Measurements from ENCODE around the gene TMEM131. TPM values are rescaled to one million over a fixed set of nuclear protein-coding genes. Genes with fewer than 3 reads are reported as not detected.

Gene TMEM131
- total and polyA plus RNA-seq, 2 of the 8 experiments (the other 6 are each of a cell fraction or from before 2014, with no cell fraction given) = 9.7 to 22.9 TPM

- no peak overlapping the region for H3K27ac ChIP-seq (ENCODE audit: low read depth, low read length)
- H4K91ac ChIP-seq (replicated peaks; ENCODE audit: insufficient read length, low read length) = no peak overlapping the region
- H2BK12ac ChIP-seq (ENCODE audit: low read depth, low read length) = no peak overlapping the region
- H4K5ac ChIP-seq (ENCODE audit: insufficient read length, low read depth, low read length) = no peak overlapping the region
- H2BK5ac ChIP-seq (ENCODE audit: low read depth, low read length) = no peak overlapping the region
- DNase-seq (ENCODE audit: low read depth in 1 of 2, low spot score in 2 of 2) = no peak
- H3K14ac ChIP-seq (ENCODE audit: insufficient read length) = no peak overlapping the region
- no peaks in the 10 kb centered on the region for H3K36me3 ChIP-seq (ENCODE audit: control insufficient read depth in 2 of 4, insufficient read depth in 4 of 4, low read length in 3 of 4)
- no peak overlapping the region for H2BK15ac ChIP-seq (ENCODE audit: low read length)
- H4K20me1 ChIP-seq (replicated peaks in 1 of 2; ENCODE audit: control insufficient read depth in 1 of 2, insufficient read depth in 2 of 2, low read length in 2 of 2) = no peaks in the 10 kb centered on the region
- H2AFZ ChIP-seq (ENCODE audit: low read length) = no peak overlapping the region
- H2BK120ac ChIP-seq (replicated peaks; ENCODE audit: low read depth, low read length) = no peak overlapping the region
- H3K27me3 ChIP-seq (replicated peaks in 1 of 4; ENCODE audit: control insufficient read depth in 3 of 4, extremely low read depth in 1 of 4, insufficient read depth in 3 of 4, low read length in 3 of 4) = no peaks in the 10 kb centered on the region
- H3K4me1 ChIP-seq (replicated peaks in 1 of 4; ENCODE audit: control insufficient read depth in 3 of 4, insufficient read depth in 4 of 4, low read length in 3 of 4) = peaks cover 0 to 4% (median 0%) of the 10 kb centered on the region in 4 experiments; a peak in 1 of 7 replicates
- peaks cover 0 to 78% of the 10 kb centered on the region in 2 experiments; a peak in 2 of 4 replicates for H3K79me2 ChIP-seq (ENCODE audit: control insufficient read depth in 1 of 2, insufficient read depth in 2 of 2, low read length in 2 of 2)
- no peak overlapping the region for H3K56ac ChIP-seq (replicated peaks; ENCODE audit: insufficient read length, low read depth, low read length)
- H3K18ac ChIP-seq (ENCODE audit: extremely low read depth, low read length) = no peak overlapping the region
- peak; percentile 19 for FAIRE-seq
- H3K9ac ChIP-seq (replicated peaks in 1 of 4; ENCODE audit: extremely low read depth in 1 of 4, low read depth in 3 of 4, low read length in 3 of 4) = no peak overlapping the region
- ChIA-PET CTCF (ENCODE audit: partially characterized antibody) (interaction anchor here (0.8 kb wide), 1 partner anchor 183 kb away, joined by 4 read pairs; no protein-coding TSS in a partner anchor), POLR2A (ENCODE audit: partially characterized antibody) (no interaction called here)
- H3K23me2 ChIP-seq (ENCODE audit: low read depth, low read length) = no peaks in the 10 kb centered on the region
- WGBS, 2 experiments (ENCODE audit: extremely low coverage in 1 of 2, insufficient coverage in 1 of 2, insufficient read length in 1 of 2, insufficient replicate concordance in 2 of 2, low coverage in 1 of 2, low lambda C conversion rate in 2 of 2, missing lambda C conversion rate in 1 of 2) = 92% methylated on average over 5 of the region's 5 CpGs; no CpG with 5 or more reads in 1 of the 2 experiments
- H3K79me1 ChIP-seq (ENCODE audit: low read depth, low read length) = peaks cover 11% of the 10 kb centered on the region
- H3K4ac ChIP-seq (replicated peaks; ENCODE audit: insufficient read length, low read depth, low read length) = no peak overlapping the region
- H2BK20ac ChIP-seq (ENCODE audit: low read length) = no peak overlapping the region
- H3K4me2 ChIP-seq (ENCODE audit: insufficient read depth in 1 of 2, low read depth in 2 of 2, low read length in 2 of 2) = no peak overlapping the region
- no peak overlapping the region for H3K23ac ChIP-seq (ENCODE audit: insufficient read length)
- H3K4me3 ChIP-seq (ENCODE audit: extremely low read depth in 1 of 4, insufficient read depth in 2 of 4, low read depth in 3 of 4, low read length in 4 of 4) = no peak overlapping the region
- H4K8ac ChIP-seq (ENCODE audit: extremely low read depth, insufficient read depth, low read length) = no peak overlapping the region
- H3K9me3 ChIP-seq (ENCODE audit: insufficient read depth in 2 of 2, low read depth in 1 of 2, low read length in 1 of 2) = no peaks in the 10 kb centered on the region
- no peak overlapping the region for H2AK5ac ChIP-seq (ENCODE audit: low read depth, low read length)
- TF ChIP-seq POLR2A (IDR thresholded peaks at IDR 0.05; ENCODE audit: control extremely low read depth in 1 of 2, low read depth in 2 of 2, low read length in 2 of 2) = no peak
- TF ChIP-seq EZH2 (IDR thresholded peaks at IDR 0.05; ENCODE audit: low read depth, low read length, severe bottlenecking) = no peak
- TF ChIP-seq RXRA (IDR thresholded peaks at IDR 0.05; ENCODE audit: insufficient read depth, low read depth, low read length) = no peak
- no peak for TF ChIP-seq CREB1 (IDR thresholded peaks at IDR 0.05)
- no peak for TF ChIP-seq CHD2 (IDR thresholded peaks at IDR 0.05; ENCODE audit: low read length)
- no peak for TF ChIP-seq JUN (IDR thresholded peaks at IDR 0.05; ENCODE audit: low read depth, low read length)
- TF ChIP-seq SIX5 (IDR thresholded peaks at IDR 0.05; ENCODE audit: low read depth, low read length) = no peak
- TF ChIP-seq E2F6 (IDR thresholded peaks at IDR 0.05) = no peak
- no peak for TF ChIP-seq ATF2 (IDR thresholded peaks at IDR 0.05; ENCODE audit: low read length)
- TF ChIP-seq YY1 (IDR thresholded peaks at IDR 0.05; ENCODE audit: low read depth, low read length) = no peak
- no peak for TF ChIP-seq GTF2F1 (IDR thresholded peaks at IDR 0.05; ENCODE audit: borderline replicate concordance, low read depth, low read length)
- no peak for TF ChIP-seq MAFK (IDR thresholded peaks at IDR 0.05; ENCODE audit: low read depth, low read length)
Measured at GRCh38 chr2:97957432-97958183, 38.1 kb downstream of the TMEM131 start.

Measured in H1 (cell line).